GM11168 (cell line): ENCODE measurements around the gene TULP4.

ENCODE experiments used
- in situ Hi-C: fragments of 300-500 bp; cut with MboI; formaldehyde crosslinking; loops from one replicate; pipeline ENCODE4 v1.12.0; 2022; ENCODE audit warnings: low sequenced_read_pairs; ENCODE audit not compliant: unreplicated experiment

The TULP4 gene

DNA sequence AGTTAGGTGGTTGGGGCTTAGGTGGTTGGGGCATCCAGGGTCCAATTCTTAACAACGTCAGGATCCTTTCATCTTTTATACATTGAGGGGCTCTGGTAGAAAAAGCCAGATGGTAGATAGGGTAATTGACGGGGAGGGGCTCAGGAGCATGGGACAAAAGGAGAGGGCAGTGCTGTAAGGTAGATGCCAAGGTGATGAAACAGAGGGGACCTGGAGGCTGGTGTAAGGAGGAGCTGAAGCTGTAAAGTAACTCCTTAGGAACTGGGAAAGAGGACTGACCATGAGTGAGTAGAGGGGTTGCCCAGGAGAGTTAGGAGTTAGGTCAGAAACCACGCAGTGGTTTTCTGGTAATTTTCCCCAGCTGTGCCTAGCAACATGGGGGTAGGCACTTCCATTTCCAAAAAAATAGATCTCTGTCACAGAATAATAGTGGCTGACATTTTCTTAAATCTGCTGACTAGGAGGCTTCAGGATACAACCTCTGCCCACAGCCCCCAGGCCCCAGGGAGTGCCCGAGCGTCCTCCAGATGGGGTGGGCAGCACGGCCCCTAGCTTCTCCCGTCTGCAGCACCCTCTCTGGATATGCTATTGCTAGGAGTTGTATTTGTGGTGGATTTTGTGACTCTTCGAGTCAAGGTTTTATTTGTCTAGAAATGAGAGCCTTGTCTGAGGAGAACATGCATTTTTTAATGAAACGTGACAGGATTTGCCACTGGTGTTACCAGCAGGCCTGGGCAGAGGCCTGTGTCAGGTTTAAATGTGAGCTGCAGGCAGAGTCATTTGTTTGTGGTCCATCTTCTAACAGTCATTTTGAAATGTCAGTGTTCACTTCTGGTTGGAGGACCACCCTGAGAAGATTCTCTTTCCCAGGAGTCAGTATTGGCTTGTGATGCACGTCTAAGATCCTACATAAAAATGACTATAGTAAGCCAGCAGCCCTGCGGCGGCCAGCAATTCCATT, 44.6 kb downstream of the TULP4 start:
- in situ Hi-C loops = no loop called here

DNA sequence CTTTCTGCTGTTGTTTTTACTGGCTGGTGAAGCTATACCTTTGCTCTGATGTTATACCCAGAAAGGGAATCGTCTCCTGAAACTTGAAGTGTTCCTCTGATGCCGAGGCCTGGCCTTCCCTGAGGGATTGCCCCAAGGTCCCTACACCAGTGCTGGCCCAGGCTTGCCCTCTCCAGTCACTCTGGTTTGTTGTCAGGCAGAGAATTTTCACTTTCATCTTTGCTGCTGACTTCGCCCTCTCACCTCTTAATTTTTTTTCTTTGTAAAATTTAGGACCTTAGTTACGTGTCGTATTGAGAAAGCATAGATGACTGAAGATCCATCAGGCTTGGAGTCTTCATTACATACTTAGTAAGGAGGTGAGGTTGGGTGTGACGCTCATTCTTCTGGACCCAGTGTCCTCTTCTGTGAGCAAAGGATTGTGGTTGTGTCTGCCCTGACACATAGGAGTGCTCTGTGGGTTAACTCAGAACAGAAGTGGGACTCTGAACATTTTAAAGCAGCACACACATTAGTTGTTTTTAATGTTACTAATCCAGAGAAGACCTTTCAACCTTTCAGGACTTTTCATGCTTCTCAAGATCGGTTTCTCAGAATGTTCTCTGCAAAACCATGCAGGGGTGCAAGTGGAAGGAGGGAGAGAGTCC, 45.4 kb downstream of the TULP4 start:
- in situ Hi-C loops = no loop called here

DNA sequence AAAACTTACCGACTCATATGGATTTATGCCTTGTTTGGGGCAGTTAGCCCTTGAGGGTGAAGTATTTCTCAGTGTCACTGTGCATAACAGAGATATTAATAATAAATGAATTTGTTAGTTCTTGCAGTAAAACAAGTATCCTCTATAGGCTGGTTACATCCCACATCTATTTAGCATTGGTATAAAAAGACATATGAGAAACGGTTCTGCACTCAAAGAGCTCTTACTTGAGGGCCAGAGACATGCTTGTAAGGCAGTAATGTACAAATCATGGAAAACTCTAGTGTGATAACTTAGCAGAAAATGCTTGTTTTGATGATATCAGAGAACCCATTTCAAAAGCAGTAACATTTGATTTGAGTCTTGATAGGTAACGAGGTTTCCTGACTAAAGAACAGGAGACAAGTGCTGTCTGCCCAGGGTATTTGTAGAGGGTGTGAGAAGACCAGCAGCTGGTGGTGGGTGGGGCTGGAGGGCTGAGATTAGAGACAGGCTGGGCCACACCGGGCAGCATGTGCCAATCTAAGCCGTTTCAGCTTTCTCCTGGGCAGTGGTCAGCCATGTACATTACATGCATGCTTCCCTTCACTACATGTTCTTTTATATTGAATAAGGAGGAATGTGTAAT, 46.3 kb downstream of the TULP4 start:
- in situ Hi-C loops = no loop called here

GRCh38 chr6:158361068-158361467, 48.8 kb downstream of the TULP4 start:
- in situ Hi-C loops = no loop called here

DNA sequence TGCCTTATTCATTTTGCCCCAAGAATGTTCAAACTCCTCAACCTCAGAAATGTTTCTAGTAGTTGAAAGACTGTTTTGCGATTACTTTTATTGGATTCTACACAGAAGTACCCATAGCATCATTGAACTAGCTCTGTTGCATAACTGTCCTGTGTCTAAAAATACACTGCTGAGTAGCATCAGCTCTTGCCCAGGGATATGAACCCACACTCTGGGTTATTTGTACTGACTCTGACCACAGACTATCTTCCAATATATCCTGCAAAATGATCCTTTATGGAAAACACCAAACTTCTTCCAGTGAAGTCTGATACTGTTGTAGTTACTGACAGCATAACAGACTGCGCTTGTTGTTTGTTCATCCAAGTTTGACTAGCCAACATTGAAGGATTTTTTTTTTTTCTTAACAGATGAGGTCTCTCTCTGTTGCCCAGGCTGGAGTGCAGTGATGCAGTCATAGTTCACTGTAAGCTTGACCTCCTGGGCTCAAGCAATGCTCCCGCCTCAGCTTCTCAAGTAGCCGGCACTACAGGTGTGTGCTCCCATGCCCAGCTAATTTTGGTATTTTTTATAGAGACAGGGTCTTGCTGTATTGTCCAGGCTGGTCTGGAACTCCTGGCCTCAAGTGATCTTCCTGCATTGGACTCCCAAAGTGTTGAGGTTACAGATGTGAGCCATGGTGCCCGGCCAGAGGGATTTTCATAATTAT, 49.9 kb downstream of the TULP4 start:
- in situ Hi-C loops = no loop called here

DNA sequence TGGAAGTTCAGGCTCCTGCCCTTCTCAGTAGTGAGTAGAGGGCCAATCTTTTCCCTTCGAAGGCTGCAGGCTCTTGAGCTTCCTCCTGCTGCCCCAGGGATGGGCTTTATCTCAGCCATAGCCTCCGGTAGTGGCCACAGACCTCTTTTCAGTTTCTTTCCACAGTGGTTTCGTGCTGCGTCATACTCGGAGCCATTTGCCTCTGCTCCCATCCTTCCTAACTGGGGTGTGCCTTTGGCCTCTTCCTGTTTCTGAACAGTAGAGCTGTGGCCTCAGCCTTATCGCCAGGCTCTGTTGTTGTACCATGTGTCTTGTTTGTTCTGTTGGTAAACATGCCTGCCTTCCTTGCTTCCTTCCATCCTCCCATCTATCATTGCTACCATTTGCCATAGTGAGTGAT, 54.1 kb downstream of the TULP4 start:
- in situ Hi-C loops = no loop called here

GRCh38 chr6:158367816-158368215, 55.6 kb downstream of the TULP4 start:
- in situ Hi-C loops = no loop called here

GRCh38 chr6:158369241-158369640, 57.0 kb downstream of the TULP4 start:
- in situ Hi-C loops = no loop called here

DNA sequence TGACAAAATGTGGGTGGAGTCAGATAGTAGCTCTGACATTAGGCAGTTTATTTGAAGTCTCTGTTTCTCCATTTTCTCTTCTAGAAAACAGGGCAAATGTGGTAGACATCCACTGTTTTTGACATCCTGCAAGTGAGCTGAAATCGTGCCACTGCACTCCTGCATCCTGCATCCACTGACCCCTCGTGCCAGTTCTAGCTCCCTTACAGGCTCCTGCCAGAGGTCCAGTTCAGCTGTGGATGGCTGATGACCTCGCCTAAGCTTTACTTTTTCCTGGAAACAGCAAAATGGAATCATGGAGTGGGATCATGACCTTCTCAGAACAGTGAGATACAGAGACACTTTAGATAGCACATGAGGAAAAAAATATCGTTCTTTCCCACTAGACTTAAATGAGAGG, 58.5 kb downstream of the TULP4 start:
- in situ Hi-C loops = no loop called here

- in situ Hi-C loops = no loop called here
Measured at GRCh38 chr6:158371261-158371660, 59.0 kb downstream of the TULP4 start.

DNA sequence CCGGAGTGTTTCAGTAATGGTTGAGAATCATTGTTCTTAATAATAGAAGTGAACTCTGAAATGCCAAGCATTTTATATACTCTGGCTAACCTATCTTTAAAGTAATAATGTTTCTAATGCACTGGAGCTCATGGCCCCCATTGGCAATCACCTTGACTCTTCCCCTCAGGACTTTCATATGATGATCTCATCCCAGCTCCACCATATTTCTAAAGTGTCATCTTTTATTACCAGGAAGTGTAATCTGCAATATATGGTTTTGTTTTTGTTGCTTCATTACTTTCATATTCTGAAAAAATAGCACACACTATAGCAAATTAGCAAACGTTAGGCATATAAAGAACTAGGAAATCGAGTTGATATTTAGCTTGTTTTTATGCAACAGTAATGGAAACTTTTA, 60.3 kb downstream of the TULP4 start:
- in situ Hi-C loops = no loop called here

DNA sequence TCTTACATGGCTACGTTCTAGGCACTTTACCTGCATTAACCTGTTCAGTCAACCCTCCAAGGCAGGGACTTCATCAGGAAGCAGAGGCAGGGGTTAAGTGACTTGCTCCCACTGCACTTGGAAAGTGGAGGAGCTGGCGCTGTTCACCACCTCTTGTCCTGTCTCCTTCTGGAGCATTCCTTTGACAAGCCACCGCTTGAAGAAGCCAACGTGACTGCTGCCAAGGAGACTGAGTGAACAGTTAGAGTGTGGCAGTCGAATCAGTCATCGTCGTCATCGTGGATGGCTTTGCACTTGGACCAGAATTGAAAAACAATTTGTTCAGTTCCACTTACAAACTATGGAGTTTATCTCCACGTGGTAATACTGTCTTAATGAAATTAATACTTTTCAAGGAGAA, 60.9 kb downstream of the TULP4 start:
- in situ Hi-C loops = no loop called here

DNA sequence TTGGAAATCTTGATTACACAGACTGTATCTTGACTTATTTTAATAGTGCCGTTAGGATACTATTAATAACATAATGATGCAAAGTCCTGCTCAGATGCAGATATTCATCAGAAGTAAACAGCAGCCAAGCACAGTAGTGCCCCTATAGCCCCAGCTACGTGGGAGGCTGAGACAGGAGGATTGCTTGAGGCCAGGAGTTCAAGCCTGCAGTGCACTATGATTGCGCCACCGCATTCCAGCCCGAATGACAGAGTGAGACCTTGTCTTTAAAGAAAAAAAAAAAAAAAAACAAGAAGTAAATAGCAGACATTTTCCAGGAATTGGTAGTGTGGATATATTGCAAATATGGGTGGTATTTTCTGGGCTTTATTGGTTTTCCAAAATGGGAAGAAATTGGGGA, 61.8 kb downstream of the TULP4 start:
- in situ Hi-C loops = no loop called here

DNA sequence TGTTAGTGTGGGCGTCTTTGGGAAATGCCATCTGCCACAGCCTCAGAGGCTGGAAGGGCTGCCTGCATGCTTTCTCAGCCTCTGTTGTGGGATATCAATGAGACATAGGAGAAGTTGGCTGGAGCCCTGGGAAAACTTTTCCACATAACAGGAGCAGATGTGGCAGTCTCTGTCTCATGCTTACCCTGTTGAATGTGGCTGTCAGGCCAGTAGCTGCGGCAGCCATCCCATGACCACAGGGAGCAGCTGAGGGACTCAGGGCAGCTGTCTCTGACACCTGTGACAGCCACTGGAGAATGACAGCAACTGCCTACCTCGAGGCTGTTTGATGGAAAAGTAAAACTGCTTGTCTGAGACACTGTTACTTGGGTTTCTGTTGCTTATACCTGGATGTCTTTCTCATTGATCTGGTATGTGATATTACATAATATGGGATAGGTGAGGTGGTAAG, 64.4 kb downstream of the TULP4 start:
- in situ Hi-C loops = no loop called here

GRCh38 chr6:158377860-158378259, 65.6 kb downstream of the TULP4 start:
- in situ Hi-C loops = no loop called here

DNA sequence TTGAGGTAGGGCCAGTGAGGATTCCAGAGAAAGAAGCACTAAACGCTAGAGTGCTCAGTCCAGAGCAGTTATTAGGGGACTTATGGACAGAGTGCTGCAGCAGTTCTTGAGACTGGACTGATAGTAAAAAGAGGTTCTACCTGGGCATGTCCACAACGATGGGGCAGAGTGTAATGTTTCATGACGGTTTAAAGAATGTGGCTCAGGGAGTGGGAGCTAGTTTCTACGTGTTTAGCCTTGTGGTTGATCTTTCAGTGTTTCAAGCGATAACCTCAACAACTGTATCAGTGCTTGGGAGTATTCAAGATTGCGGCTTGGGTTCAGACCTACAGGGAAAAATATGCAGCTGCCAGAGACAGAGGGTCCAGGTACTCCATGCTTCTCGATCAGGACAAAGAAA, 67.1 kb downstream of the TULP4 start:
- in situ Hi-C loops = no loop called here

DNA sequence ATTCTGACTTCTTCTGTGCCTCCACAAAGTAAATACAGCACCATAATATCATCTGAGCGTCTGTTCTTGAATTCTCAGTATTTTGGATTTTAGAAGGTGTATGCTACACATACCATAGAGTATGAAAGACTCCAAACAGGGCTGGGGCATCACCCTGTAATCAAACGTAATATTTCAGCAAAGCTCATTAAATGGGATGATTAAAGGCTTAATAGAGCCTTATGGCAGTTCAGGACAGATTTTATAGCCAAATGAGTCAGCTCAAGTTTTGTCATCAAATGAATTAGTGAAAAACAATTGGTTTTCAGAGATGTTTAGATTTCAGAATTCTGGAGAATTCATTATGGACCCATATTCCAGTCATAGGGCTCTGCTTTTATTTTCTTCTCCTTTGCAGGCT, 68.9 kb downstream of the TULP4 start:
- in situ Hi-C loops = no loop called here

DNA sequence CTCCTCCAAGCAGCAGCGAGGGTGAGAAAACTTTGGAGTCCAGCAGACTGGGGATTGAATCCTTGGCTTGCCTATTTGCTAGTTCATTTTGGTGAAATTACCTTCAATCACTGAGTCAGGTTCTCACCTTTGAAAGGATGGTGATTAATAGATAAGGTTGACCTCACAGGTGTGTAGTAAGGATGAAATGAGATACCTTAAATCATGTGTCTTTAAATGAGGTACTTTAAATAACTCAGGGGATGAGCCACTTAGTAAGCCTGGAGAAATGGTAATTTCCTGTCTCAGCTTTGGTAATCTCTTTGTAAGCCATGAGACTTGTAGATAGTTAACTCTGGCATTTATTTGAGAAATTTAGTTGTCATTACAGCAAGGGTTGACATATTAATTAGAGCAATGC, 70.2 kb downstream of the TULP4 start:
- in situ Hi-C loops = no loop called here

GRCh38 chr6:158383057-158383456, 70.8 kb downstream of the TULP4 start:
- in situ Hi-C loops = no loop called here

GRCh38 chr6:158383542-158383941, 71.3 kb downstream of the TULP4 start:
- in situ Hi-C loops = no loop called here
